22Rv1 (cell line): Measurements from ENCODE around the gene STOML3.

Experiments
- H3K27ac ChIP-seq: fragments of 450-650 bp; 2 replicates; pipeline ENCODE4 v1.5.1; 2017
- ZFX ChIP-seq: fragments of 450-650 bp; IDR thresholded peaks from 2 replicates; pipeline ENCODE4 v1.6.1; 2017; ENCODE audit warnings: antibody characterized with exemption, borderline replicate concordance
- TF ChIP-seq, protein P1 (sequence below): fragments of 450-650 bp; IDR thresholded peaks from 2 replicates; pipeline ENCODE4 v1.5.1; 2017; ENCODE audit warnings: mild to moderate bottlenecking

The STOML3 gene

DNA sequence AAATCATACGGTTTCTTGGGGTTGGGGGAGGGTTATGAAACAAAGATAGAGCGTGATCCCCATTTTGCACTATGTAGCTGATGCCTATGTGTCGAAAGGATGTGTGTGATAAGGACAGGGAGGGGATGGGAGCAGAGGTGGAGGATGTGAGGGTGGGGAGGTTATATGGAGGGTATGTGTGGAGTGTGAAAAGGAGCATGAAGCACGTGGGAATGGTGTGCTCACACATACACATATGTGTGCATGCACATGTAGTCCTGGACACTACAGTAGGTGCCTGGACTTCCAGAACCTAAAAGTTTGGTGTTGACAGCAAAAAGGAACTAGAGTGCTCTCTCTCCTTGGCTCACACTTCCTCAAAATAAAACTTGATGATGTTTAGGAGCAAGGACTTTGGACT, 25.4 kb downstream of the STOML3 start:
- TF ChIP-seq, protein P1, sequence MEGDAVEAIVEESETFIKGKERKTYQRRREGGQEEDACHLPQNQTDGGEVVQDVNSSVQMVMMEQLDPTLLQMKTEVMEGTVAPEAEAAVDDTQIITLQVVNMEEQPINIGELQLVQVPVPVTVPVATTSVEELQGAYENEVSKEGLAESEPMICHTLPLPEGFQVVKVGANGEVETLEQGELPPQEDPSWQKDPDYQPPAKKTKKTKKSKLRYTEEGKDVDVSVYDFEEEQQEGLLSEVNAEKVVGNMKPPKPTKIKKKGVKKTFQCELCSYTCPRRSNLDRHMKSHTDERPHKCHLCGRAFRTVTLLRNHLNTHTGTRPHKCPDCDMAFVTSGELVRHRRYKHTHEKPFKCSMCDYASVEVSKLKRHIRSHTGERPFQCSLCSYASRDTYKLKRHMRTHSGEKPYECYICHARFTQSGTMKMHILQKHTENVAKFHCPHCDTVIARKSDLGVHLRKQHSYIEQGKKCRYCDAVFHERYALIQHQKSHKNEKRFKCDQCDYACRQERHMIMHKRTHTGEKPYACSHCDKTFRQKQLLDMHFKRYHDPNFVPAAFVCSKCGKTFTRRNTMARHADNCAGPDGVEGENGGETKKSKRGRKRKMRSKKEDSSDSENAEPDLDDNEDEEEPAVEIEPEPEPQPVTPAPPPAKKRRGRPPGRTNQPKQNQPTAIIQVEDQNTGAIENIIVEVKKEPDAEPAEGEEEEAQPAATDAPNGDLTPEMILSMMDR, result no peak
- TF ChIP-seq ZFX, result no peak
- no peak overlapping the region for H3K27ac ChIP-seq

DNA sequence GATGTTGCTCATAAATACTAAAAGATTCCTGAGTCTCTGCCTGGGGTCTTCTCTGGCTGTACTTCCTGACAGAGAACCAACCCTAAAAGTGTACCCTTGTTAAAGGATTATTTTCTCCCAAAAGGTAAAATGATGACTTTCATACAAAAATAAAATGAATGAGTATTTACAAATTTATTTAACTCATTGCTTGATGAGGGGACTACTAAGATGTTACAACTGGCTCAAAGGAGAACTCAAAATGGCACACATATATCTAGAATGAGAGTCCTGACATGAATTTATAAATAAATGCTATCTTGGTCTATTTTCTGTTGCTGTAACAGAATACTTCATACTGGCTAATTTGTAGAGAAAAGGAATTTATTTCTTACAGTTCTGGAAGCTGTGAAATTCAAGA, 30.5 kb downstream of the STOML3 start:
- no peak for TF ChIP-seq ZFX
- TF ChIP-seq, protein P1, result no peak
- no peak overlapping the region for H3K27ac ChIP-seq

DNA sequence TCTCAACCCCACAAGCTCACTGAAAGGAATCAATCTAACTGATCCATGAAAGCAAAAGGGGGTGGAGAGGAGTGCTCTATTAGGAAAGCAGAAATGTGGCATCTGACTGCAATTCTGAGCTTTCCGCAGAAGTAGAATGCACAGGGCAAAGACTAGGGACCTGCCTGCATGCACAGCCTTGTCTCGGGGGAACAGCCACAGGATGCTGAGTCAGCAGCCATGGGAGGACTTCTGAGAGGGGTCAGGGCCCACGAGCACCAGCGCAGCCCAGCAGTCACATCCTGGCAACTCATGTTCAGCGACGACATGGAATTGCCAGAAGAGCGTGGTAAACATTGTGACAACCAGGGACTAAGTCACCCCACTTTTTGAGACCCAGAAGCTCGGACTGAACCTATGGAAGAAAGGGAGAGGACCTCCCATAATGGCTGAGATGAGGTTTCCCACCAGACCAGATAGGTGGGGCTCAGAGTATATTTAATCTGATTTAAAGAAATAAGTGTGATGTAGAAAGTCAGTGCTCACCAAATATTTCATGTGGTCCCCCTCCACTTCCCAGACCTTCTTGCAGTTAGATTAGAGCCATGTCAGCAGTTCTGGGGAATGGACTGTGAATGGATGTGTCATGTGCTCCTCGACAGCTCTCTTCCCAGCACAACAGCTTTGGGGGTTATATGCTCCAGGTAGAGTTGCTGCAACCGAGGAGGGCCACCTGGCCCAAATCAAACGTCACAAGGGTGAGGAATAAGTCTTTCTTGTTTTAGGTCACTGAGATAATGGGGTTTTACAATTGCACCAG, 32.6 kb downstream of the STOML3 start:
- TF ChIP-seq ZFX, result no peak
- TF ChIP-seq, protein P1, result no peak
- no peak overlapping the region for H3K27ac ChIP-seq

DNA sequence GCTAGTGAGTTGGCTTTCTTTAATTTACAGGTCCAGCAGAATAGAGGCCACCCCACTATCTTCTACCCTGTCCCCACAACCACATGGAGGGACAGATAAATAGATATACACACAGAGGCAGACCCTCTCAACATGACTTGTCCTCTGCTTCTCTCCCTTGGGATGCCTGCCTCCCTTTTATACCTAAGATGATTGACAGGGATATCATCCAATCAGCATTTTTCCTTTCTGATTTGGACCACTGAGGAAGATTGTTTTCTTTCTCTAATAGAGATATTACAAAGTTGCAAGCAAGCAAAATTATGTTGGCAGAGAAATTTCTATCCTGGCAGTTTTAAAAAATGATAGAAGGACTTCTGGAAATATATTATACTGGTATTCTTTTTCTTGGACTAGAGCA, 35.8 kb downstream of the STOML3 start:
- TF ChIP-seq ZFX, result no peak
- TF ChIP-seq, protein P1, result no peak

DNA sequence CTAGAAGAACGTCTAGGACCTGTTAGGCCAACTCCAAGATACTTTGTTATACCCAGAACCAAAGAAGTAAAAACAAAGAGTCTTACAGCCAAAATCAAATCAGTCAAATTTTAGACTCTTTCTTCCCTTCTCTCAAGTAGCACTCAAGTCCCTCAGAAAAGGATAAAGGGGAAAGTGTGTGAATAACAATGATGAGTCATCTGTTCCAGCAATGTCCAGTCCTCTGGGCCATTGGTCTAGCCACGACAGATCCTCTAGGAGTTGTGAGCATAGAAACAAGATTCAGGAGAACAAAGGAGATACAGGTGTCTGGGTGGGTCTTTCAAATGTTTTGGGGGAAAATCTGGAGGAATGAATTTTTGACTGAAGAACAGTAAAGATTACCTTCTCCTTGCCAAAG, 36.3 kb downstream of the STOML3 start:
- TF ChIP-seq ZFX, result no peak
- TF ChIP-seq, protein P1, result no peak
- no peak overlapping the region for H3K27ac ChIP-seq

More for the DNA sequence above, 35.8 kb downstream of the STOML3 start:
- no peak overlapping the region for H3K27ac ChIP-seq

DNA sequence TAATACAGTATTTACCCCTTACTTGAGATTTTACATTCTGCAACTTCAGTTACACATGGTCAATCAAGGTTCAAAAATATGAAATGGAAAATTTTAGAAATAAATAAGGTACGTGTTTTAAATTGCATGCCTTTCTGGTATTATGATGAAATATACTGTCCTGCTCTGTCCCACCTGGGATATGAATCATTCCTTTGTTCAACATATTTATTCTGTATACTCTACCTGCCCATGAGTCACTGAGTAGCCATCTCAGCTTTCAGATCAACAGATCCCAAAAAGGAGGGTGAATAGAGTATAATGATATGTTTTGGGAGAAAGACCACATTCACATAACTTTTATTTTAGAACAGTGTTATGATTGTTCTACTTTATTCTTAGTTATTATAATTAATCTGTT, 37.8 kb downstream of the STOML3 start:
- H3K27ac ChIP-seq, result no peak overlapping the region
- TF ChIP-seq ZFX, result no peak
- TF ChIP-seq, protein P1, result no peak

DNA sequence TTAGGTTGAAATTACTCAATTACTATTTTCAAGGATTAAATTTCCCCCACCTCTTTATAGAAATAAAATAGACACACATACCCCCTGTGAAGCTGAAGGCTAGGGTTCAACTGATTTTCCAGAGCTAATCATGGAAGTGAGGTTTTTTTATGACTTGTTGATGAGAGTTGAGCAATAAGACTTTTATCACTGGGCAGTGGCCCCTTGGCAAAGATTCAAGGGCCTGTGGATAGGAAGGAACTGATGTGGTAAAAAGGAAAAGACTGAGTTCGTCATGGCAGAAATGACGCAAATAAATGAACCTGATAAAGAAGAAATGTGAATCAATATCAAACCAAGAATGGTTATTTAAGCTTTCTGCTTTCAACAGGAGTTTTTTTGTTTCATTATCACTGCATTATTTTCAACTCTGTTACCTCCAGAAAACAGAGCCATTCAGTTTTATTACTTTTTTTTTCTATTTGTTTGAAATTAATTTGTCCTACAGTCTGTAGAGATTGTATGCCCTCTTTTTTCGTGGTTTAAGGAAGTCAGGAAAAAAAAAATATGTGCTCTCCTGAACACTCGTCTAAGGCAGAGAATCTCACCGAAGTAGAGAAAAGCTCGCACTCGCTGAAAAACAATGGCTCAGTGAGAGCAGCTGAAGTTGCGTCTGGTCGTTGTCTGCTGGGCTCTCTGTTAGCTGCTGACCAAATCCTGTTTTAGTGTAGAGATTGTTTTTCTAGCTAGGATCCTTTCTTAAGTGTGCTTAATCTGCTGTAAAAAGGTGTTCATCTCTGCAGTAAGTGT, 38.9 kb downstream of the STOML3 start:
- no peak overlapping the region for H3K27ac ChIP-seq
- TF ChIP-seq ZFX, result no peak
- TF ChIP-seq, protein P1, result no peak
